ENCODE results near the gene GRAMD4. TPM values are rescaled to one million over a fixed set of nuclear protein-coding genes. Genes with fewer than 3 reads are reported as not detected.

The GRAMD4 gene
- total RNA-seq, 2 donors from 2014 or later: 38.0 to 43.3 TPM

DNA sequence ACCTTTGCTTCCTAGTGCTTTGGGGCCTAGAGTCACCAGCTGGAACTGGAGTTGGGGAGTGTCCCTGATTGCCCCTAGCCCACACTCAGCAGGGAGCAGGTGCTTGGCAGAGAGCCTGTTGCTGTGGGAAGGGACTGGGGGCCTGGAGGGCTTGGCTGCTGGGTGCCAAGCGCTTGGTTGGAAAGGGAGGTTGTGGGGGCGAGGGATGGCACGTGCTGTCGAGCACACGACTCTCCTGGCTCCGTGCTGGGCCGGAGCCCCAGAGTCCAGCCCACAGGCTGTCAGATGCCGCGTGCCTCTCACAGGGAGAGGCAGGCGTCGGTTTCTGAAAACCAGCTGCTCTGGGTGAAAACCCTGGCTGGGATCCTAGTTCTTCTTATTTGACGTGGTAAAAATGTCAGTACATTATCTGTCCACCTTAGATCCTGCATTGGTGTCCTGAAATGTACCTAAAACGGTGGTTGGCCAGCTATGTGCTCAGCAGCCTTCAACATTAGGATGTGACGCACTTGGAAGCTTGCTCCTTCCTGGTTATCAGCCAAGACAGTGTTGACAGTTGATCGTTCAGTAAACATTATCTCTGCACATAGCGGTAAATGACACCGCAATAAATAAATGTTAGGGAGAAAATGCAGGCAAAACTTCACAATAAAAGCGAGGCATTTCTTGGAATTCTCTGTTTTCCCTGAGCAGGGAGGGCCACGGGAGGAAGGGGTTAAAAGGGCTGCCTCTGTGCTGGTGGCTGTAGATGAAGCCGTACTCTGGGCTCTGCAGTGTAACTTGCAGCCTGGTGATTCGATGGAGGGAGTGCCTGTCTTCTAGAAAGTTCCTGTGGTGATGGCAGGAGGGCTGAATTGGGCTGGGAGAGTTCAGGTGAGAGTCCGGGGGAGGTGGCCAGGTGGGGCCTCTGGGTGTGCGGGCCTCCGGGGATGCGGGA is 29.2 kb downstream of the GRAMD4 start:
- Histone ChIP-seq H3K4me3 (ENCODE audit: low read length) (no peak overlapping the region), H3K27me3 (ENCODE audit: control insufficient read depth, insufficient read depth, low read length, poor library complexity, severe bottlenecking) (no peaks in the 10 kb centered on the region), H3K9me3 (ENCODE audit: control insufficient read depth, low read length) (no peaks in the 10 kb centered on the region), H3K36me3 (ENCODE audit: control insufficient read depth, insufficient read depth, low read length) (no peaks in the 10 kb centered on the region), H3K9ac (ENCODE audit: extremely low read depth, low read length, poor library complexity, severe bottlenecking) (no peak overlapping the region), H3K27ac (ENCODE audit: low read depth, low read length) (no peak overlapping the region), H3K4me1 (ENCODE audit: control insufficient read depth, insufficient read depth, low read length) (no peaks in the 10 kb centered on the region)
- TF ChIP-seq, protein P1, sequence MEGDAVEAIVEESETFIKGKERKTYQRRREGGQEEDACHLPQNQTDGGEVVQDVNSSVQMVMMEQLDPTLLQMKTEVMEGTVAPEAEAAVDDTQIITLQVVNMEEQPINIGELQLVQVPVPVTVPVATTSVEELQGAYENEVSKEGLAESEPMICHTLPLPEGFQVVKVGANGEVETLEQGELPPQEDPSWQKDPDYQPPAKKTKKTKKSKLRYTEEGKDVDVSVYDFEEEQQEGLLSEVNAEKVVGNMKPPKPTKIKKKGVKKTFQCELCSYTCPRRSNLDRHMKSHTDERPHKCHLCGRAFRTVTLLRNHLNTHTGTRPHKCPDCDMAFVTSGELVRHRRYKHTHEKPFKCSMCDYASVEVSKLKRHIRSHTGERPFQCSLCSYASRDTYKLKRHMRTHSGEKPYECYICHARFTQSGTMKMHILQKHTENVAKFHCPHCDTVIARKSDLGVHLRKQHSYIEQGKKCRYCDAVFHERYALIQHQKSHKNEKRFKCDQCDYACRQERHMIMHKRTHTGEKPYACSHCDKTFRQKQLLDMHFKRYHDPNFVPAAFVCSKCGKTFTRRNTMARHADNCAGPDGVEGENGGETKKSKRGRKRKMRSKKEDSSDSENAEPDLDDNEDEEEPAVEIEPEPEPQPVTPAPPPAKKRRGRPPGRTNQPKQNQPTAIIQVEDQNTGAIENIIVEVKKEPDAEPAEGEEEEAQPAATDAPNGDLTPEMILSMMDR (conservative IDR thresholded peaks at IDR 0.05): no peak
- WGBS, 2 experiments (ENCODE audit: insufficient coverage in 1 of 2, insufficient read length in 1 of 2): 92 to 93% methylated on average over 19 to 25 of the region's 25 CpGs
- Mint-ChIP-seq H3K4me1 (peaks cover 11% of the 10 kb centered on the region), H3K27me3 (ENCODE audit: insufficient read depth) (no peaks in the 10 kb centered on the region), H3K4me3 (no peak overlapping the region), H3K27ac (no peak overlapping the region), H3K9me3 (no peaks in the 10 kb centered on the region), H3K36me3 (ENCODE audit: low read depth) (peaks cover 2% of the 10 kb centered on the region)
- no peak for DNase-seq

DNA sequence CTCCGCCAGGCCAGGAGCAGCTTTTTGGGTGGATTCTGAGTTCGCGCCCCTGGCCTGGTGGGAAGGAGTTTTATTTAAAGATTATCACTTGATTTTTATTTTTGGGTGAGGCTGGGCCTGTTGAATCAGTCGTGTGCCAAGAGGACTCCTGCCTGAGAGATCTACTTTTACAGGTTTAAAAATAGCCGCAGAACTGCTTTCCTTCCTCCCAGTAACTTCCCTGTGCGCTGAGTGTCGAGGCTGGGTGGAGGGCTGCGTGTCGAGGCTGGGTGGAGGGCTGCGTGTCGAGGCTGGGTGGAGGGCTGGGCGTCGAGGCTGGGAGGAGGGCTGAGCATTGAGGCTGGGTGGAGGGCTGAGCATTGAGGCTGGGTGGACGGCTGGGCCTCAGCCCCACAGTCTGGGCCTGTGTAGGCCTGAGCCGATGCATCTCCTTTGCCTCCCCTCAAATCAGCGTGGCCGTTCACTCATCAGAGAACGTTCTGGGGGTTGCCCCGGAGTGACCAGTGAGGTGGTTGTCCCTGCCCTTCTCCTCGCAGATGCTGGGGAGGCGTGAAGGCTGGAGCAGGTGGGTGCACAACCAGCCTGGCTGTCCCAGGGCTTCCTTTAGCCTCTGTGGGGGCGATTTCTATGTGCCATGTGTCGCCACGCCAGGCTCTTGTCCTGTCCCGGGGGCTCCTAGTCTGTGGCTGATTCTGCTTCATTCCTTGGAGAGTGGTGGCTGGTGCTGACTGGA is 30.1 kb downstream of the GRAMD4 start:
- Mint-ChIP-seq H3K27me3 (ENCODE audit: insufficient read depth) (no peaks in the 10 kb centered on the region), H3K9me3 (no peaks in the 10 kb centered on the region), H3K27ac (no peak overlapping the region), H3K36me3 (ENCODE audit: low read depth) (peaks cover 2% of the 10 kb centered on the region), H3K4me3 (no peak overlapping the region), H3K4me1 (peaks cover 11% of the 10 kb centered on the region)
- WGBS, 2 experiments (ENCODE audit: insufficient coverage in 1 of 2, insufficient read length in 1 of 2): 94% methylated on average over 22 to 25 of the region's 25 CpGs
- no peak for DNase-seq
- Histone ChIP-seq H3K9me3 (ENCODE audit: control insufficient read depth, low read length) (no peaks in the 10 kb centered on the region), H3K27ac (ENCODE audit: low read depth, low read length) (no peak overlapping the region), H3K4me1 (ENCODE audit: control insufficient read depth, insufficient read depth, low read length) (no peaks in the 10 kb centered on the region), H3K4me3 (ENCODE audit: low read length) (no peak overlapping the region), H3K9ac (ENCODE audit: extremely low read depth, low read length, poor library complexity, severe bottlenecking) (no peak overlapping the region), H3K36me3 (ENCODE audit: control insufficient read depth, insufficient read depth, low read length) (no peaks in the 10 kb centered on the region), H3K27me3 (ENCODE audit: control insufficient read depth, insufficient read depth, low read length, poor library complexity, severe bottlenecking) (no peaks in the 10 kb centered on the region)
- TF ChIP-seq, protein P1 (conservative IDR thresholded peaks at IDR 0.05): no peak

DNA sequence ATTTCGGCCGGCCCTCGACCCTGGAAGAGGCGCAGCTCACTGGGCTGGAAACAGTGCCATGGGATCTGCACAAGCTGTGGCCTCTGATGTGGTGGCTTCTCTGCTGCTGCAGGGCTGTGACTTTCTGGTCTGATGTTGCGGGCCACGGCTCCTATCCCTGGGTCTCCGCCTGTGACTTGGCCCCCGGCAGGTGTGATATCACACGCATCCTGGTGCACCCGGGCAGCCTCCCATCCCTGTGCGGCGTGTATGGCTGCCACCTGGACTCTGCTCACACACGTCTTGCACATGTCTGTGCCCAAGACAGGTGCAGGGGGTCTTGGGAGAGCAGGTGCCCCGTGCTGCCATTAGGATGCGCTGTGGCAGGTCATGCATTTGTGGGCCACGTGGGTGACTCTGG is 31.1 kb downstream of the GRAMD4 start:
- DNase-seq: no peak
- TF ChIP-seq, protein P1 (conservative IDR thresholded peaks at IDR 0.05): no peak
- no peak overlapping the region for H3K27ac ChIP-seq (ENCODE audit: low read depth, low read length)
- peaks cover 11% of the 10 kb centered on the region for H3K4me1 Mint-ChIP-seq
- H3K27ac Mint-ChIP-seq: peak overlapping the region; percentile 75
- H3K9me3 ChIP-seq (ENCODE audit: control insufficient read depth, low read length): no peaks in the 10 kb centered on the region
- no peak overlapping the region for H3K4me3 Mint-ChIP-seq
- 93 to 95% methylated on average over 6 to 16 of the region's 16 CpGs for WGBS, 2 experiments (ENCODE audit: insufficient coverage in 1 of 2, insufficient read length in 1 of 2)
- H3K4me3 ChIP-seq (ENCODE audit: low read length): no peak overlapping the region
- no peaks in the 10 kb centered on the region for H3K4me1 ChIP-seq (ENCODE audit: control insufficient read depth, insufficient read depth, low read length)
- no peaks in the 10 kb centered on the region for H3K27me3 Mint-ChIP-seq (ENCODE audit: insufficient read depth)
- no peaks in the 10 kb centered on the region for H3K9me3 Mint-ChIP-seq
- no peaks in the 10 kb centered on the region for H3K36me3 ChIP-seq (ENCODE audit: control insufficient read depth, insufficient read depth, low read length)
- H3K36me3 Mint-ChIP-seq (ENCODE audit: low read depth): peaks cover 2% of the 10 kb centered on the region
- no peak overlapping the region for H3K9ac ChIP-seq (ENCODE audit: extremely low read depth, low read length, poor library complexity, severe bottlenecking)
- H3K27me3 ChIP-seq (ENCODE audit: control insufficient read depth, insufficient read depth, low read length, poor library complexity, severe bottlenecking): no peaks in the 10 kb centered on the region
